Fibroblast of the conjunctiva (primary cell): ENCODE results near the gene KCMF1.

Experiments used
- DNase-seq: peaks from one replicate; pipeline ENCODE4 v3.0.0-alpha.2; 2010; ENCODE audit warnings: low read depth

KCMF1 gene

DNA sequence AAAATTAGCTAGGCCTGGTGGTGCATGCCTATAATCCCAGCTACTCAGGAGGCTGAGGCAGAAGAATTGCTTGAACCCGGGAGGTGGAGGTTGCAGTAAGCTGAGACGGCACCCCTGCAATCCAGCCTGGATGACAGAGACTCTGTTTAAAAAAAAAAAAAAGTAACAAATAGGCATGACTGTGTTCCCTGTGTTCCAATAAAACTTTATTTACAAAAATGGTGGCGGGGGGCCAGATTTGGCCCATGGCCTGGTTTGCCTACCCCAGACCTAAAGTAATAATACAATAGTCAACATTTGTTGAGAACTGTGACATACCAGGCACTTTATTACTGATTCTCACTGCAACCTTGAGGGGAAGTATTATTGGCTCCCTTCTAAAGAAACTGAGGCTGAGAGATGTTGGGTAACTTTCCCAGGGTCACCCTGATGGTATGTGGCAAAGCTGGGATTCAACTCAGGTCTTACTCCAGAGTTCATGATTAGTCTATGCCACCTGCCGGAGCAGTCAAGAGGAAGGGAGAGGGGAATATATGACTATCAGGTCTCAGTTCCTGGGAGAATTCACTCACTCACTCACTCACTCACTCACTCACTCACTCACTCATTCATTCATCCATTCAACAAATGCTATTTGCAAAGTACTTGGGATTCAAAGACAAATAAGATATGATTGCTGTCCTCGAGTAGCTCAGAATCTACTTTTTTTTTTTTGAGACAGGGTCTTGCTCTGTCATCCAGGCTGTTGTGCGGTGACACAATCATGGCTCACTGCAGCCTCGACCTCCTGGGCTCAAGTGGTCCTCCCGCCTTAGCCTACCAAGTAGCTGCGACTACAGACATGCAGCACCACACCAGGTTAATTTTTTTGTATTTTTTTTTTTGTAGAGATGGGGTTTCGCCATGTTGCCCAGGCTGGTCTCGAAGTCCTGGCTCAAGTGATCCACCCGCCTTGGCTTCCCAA lies 14.3 kb upstream of the KCMF1 start:
- no peak for DNase-seq

DNA sequence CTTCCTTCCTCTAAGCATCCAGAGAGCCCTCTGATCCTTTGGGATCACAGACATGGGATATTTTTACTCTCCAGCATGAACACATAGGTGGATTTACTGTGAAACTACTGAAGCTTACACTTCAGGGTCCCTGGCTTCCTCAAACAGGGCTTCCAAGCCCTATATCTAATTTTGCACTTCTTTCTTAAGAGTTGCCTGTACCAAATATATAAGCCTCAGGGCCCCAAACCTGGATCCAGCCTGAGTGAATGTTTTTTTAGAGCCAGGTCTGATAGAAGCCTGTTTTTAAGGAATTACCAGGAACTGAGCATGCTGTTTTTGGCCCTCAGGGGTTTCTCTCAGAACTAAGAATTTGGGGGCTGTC lies 13.2 kb upstream of the KCMF1 start:
- no peak for DNase-seq

DNA sequence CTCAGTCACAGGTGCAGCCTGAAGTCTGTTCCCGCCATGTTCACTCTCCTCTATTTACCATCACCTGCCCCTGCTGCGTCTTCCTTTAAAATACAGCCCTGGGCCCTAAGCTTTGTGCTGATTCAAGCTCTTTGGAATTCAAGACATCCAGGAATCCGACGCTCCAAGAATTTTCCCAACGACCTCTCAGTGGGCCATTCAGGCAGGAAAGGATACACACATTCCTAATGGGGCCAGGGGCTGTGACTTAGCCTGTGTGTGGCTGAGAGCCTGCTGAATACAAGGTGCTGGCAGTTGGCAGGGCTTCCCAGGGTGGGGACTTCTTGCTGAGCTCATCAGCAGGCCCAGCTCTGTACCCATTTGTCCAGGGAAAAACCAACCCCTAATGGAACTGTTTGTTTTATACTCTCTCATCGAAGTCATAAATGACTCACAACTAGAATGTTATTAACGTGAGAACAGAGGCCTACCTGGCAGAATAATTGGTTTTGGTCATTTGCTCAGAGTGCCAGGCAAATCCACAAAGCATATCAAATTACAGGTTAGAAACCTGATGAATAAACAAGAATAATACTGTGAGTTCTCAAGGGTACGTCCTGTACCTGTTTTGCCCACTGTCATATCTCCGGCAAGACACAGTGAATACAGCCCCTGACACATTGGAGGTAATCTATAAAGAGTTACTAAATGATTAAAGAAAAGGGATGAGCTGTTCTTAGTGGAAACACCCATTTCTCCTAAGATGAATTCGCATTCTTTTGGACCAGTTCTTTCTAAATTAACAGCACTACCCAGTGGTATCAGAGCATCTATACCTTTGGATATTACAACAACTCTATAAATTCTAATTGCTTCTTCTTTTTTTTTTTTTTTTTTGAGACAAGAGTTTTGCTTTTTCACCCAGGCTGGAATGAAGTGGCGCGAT lies 12.6 kb upstream of the KCMF1 start:
- no peak for DNase-seq

DNA sequence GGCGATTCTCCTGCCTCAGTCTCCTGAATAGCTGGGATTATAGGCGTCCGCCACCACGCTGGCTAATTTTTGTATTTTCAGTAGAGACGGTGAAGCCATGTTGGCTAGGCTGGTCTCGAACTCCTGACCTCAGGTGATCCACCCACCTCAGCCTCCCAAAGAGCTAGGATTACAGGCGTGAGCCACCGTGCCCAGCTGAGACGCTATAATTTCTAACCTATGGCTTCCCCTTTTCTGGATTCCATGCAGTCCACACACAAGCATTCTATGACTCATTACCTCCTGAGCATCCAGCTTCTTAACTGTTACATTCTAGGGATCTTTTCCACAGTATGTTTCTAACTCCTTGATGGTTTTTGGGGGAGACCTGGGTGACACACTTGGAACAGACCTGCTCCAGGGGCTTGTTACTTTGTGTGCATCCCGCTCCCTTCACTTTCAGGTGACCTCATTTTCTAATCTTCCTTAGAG lies 11.8 kb upstream of the KCMF1 start:
- DNase-seq = no peak

DNA sequence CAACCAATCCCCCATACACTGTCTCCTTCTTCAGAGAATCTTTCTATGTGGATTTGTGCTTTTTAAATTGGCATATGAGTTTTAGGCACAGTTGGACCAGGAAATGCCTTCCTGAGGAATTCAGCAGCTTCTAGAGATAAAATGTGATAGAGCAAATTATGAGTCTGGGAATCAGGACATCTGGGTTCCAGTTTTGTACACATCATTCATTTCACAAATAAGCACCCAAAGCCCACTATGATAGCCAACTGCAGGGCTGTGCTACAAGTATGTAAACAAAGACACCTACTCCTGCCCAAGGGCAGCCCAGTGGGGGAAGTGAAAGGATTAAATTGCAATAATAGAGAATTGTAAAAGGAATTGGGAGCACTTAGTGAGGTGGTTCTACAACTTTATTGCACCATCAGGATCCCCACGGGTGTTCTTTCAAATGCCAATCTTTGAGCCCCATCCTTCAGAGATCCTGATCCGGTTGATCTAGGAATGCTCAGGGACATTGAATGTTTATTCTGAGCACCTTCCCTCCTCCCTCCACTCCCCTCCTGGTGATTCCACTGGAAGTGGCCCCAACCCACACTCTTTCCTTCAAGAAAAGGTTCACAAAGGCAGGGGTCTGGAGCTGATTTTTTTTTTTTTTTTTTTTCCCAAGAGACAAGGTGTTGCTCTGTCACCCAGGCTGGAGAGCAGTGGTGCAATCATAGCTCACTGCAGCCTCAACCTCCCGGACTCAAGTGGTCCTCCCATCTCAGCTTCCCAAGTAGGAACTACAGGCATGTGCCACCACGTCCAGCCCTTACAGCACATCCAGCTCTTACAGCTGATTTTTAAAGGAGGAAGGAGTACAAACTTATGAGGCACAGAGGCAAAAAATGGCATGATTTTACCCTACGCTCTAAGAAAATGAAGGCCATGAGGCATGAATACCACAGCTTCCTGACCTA lies 11.1 kb upstream of the KCMF1 start:
- no peak for DNase-seq

DNA sequence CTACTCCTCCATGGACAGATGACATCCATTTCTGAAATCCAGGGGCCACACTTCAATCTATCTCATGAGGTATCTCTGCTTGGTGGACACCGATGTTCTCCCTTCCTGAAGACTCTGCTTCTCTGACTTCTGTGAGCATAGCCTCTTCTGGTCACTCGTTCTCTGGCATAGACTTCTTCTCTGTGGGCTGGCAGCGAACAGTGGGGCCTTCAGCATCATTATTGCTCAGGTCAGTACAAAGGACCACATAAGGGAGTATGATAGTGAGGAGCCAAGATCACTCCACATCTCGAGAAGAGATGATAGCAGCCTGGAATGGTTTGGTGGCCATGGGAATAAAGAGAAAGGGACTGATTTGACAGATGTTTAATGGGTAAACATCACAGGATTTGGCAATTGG lies 8.0 kb upstream of the KCMF1 start:
- DNase-seq = no peak

DNA sequence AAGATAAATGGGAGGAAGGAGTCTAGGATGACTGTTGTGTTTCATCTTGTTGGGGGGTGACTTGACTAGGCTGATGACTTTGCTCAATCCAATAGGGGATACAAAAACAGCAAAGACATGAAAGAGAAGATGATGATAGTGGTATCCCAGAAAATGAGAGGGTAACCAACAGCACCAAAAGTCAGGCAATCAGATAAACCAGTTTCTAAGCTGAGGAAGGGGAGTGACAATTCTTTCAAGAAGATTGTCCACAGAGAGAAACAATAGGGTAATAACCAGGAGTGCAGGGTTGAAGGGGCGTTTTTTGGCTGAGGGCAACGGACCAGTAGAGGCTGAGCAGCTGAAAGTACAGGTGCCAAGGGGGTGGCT lies 7.7 kb upstream of the KCMF1 start:
- no peak for DNase-seq

DNA sequence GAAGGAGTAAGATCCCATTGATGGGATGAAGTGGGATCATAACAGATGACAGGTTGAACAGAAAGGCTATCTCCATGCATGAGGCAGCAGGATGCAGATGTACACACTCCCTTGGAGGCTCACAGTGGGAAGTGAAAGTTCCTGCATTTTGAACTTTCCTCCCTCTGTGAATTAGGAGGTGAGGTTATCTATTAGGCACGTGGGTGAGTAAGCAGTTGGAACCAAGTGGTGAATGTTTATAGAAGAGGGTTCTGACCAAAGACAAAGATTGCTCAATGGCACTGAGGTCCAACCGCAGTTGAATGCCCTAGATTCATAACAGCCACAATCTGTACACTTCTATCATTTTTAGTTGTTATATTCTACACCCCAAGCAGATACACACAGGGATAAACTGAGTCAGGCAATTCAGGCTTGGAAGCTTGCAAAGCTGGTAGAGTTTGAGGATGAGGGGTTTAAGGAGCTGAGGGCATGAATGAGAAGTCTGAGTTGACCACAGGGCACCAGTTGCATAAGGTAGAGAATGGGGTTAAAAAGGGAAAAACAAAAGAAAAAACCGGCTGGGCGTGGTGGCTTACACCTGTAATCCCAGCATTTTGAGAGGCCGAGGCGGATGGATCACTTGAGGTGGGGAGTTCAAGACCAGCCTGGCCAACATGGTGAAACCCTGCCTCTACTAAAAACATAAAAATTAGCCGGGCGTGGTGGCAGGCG lies 7.1 kb upstream of the KCMF1 start:
- DNase-seq = peak; percentile 59

DNA sequence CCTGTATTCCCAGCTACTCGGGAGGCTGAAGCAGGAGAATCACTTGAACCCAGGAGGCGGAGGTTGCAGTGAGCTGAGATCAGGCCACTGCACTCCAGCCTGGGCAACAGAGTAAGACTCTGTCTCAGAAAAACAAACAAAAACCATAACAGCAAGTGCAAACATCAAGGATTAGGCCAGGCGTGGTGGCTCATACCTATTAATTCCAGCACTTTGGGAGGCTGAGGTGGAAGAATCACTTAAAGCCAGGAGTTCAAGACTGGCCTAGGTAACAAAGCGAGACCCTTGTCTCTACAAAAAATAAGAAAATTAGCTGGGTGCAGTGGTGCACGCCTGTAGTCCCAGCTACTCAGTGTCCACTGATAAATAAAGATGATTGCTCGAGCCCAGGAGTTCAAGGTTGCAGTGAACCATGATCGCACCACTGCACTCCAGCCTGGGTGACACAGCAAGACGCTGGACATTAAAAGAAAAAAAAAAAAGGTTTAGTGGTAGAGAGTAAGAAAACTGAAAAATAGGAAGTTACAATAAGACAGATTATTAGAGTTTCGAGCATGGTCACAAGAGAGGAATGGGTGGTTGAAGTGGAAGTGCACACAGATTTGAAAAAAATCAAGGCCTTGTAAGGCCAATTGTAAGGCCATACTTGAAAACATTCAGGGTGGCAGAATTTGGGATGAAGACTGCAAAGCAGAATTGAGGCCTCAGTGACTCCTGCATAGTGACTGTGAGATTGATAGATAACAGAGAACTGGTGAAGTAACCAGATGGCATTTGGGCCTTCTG lies 6.4 kb upstream of the KCMF1 start:
- no peak for DNase-seq

DNA sequence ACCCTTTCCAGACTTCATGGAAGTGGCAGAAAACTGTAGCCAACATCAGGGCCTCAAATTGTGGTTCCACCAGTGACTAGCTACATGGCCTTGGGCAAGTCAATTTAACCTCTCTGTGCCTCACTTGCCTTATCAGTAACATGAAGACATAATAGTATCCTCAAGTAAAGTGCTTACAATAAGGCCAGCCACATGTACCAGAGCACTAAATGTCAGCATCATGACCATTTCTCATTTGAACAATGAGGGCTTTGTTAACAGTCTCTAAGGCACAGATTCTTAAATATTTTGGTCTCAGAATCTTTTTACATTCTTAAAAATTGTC lies 5.8 kb upstream of the KCMF1 start:
- DNase-seq = no peak

DNA sequence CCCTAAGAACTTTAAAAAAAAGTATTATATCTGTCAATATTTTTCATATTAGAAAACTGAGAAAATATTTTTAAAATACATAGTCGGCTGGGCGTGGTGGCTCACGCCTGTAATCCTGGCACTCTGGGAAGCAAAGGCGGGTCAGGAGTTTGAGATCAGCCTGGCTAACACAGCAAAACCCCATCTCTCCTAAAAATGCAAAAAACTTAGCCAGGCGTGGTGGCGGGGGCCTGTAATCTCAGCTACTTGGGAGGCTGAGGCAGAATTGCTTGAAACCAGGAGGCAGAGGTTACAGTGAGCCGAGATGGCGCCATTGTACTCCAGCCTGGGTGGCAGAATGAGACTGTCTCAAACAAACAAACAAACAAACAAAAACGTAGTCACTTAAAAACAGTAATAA lies 5.1 kb upstream of the KCMF1 start:
- no peak for DNase-seq

DNA sequence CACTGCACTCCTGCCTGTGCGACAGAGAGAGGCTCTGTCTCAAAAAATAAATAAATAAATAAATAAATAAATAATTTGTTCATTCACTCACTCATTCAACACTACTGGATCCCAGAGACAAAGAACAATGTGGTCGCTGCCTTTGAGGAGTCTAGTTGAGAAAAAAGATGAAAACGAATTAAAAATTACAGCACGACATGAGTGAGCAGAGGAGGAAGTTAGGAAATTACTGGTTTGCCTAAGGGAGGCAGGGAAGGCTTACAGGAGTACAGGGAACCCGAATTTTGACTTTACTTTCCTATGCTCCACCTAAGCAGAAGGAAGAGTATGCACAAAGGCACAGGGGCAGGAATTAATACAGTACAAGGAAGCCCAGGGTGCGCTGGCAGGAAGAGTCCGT lies 4.2 kb upstream of the KCMF1 start:
- DNase-seq = no peak

DNA sequence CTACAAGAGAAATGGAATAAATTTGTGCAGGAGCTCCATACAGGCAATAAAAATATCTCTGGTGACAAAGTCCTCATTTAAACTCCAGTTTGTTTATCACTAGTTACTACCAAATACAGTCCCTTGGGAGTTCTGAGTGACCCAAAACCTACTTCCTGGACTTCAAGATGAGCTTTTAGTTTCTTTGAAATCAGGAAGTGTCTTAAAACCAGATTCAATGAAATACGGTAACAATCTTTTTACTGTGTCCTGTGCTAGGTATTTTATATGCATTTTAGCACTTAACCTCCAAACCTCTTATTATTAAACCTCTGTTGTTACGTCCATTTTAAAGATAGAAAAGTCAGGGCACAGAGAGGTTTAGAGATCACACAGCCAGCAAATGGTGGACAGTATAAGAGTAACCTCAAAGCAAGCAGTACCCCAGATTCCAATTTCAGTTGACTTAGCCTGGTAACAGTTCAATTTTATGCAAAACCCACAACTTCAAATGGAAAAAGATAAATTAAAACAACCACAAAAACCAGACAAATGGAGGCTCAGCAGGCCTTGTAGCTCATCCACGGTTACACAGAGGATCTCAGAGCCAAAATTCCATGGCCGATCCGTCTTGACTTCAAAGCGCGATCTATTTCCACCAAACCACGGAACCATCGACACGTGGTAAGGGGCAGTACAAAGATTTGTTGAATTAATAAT lies 1.3 kb upstream of the KCMF1 start:
- DNase-seq = no peak

DNA sequence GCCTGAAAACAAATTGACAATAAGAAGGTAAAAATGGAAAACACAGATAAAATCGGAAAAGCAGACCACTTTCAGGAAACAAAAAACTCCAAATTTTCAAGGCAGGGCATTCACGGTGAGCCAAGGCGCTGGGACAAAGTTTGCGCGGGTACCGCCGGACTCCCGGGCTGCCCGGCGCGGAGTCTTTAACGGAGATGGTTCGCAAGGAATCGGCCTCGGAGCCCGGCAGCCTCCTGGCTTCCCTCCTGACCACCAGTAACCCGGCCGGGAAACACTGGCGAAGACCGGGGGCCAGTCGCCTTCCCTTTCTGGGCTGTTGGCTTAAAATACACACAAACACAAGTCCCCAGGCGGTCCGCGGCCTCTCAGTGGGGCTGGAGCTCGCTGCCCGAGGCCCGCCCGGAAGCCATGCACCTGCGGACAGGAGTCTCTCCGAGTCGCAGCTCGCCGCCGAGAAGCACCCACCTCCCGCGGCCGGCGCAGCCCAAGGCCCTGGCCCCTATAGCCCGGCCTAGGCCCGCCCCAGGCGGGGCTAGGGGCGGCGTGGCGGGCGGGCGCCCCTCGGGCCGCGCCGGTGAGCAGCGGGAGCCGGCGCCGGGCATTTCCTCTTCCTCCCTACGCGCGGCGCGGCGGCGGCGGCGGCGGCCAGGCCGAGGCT lies 622 bp upstream of the KCMF1 start:
- no peak for DNase-seq

DNA sequence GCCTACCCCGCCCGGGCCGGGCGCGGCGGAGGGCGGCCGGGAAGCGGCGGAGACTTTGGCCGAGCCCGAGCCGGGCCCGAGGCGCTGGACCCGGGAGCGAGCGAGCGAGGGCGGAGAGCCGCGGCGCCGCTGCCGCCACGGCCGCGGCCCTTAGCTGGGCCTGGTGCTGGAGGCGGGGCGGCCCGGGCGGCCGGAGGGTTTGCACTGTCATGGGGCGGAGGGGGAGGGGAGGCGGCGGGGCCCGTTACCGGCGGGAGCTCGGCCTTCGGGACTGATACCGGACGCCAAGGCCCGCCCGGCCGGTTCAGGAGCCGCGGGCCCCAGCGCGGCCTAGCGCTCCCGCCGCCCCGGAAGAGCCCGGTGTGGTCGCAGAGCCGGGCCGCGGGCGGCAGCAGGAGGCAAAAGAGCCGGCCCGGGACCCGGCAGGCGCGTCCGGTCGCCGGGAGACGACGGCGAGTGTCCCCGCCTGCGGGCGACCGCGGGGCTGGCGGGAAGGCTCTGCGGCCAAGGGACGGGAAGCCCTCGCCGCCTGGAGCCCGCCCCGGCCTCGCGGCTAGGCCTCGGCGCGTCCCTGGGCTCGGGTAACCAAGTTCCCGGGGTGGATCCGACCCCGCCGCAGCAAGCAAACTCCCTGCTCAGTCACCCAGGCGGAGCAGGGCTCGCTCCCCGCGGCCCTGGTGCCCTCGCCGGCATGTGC lies 697 bp downstream of the KCMF1 start:
- DNase-seq = no peak

DNA sequence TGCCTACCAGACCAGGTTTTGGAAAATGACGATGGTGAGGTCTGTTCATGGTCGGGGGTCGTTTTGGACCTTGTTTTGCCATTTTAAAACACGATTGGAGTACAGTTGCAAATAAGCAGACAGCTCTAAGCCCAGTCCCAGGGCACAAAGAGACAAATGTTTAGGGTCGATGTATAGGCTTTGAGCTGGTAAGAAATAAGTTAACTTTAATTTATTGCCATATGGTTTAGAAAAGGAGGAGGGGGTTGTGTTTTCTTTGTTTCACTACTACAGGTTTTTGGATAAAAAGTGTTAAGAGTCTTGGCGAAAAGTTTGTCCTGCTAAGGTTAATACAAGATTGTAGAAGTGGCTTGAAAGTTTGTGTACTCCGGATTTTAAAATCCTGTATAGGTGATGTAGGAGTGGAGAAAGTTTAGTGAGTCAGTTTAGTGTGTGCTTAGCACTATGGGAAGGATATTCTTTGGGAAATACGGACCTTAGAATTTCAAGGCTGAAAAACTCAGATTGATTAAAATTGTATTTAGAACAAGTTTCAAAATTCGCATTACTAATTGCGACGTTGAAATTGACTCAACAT lies 1.3 kb downstream of the KCMF1 start:
- no peak for DNase-seq

DNA sequence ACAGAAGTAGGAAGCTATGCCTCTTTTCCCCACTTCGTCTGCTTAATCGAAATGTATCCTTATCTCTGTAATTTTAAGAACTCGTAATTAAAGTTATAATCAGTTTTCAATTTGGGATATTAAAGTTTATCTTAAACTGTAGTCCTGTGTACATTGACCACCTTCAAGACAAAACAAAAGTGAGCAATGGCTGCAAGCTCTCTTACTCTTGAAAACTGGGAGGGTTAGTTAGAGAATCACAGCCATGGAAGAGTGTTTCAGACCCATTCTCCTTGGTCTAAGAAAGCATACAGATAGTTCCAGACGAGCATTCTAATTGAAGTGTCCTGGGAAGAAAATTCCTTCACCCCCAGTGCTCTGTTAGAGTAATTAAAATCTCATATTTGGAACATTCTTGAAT lies 2.0 kb downstream of the KCMF1 start:
- DNase-seq = no peak

DNA sequence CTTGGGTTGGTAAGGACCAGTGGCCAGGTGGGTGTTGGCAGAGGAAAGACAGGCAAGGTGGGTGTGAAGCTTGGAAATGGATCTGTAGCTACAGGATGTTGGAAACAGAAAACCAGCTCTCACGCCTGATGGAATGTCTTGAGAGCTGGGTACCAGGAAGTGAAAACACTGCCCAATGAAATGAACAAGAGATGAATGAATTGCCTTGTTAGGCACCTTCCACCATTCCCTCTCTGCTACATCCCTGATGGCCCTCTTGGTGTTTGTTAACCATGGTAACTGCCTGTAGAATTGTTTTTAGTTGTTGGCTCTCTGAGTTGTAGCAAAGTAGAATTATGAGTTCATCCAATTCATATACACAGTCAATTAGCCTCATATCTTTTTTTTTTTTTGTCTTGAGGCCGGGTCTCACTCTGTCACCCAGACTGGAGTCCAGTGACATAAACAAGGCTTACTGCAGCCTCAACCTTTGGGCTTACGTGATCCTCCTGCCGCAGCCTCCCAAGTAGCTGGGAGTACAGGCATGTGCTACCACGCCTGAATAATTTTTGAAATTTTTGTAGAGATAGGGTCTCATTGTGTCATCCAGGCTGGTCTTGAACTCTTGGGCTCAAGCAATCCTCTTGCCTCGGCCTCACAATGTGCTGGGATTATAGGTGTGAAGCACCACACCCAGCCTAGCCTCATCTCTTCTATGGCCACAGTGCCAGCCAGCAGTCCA lies 9.5 kb downstream of the KCMF1 start:
- no peak for DNase-seq
